Measurements from ENCODE around the gene KIAA1958.

DNA sequence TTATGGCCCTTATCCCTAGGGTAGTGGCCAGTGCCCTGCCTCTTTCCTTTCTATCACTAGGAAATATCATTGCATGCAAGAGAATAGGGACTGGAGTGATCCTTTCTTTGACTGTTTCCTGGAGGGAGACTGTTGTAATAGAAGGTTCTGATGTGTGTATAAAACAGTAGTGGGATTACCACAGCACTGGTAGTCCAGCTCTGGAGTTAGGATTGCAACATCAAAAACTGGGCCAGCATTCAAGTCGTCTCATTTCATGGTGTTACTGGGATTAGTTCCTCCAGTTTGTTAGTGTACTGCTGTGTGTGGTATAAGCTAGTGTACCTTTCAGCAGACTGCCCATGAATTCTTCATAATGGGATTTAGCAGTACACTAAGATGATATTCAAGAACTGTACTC is 45.8 kb downstream of the KIAA1958 start:
- TF ChIP-seq CTCF (IDR thresholded peaks at IDR 0.05) = no peak
- no peak for TF ChIP-seq POLR2AphosphoS5 (IDR thresholded peaks at IDR 0.05)

Data from sigmoid colon (tissue), 4 donors.